ENCODE measurements around the gene BPI.

Gene BPI

DNA sequence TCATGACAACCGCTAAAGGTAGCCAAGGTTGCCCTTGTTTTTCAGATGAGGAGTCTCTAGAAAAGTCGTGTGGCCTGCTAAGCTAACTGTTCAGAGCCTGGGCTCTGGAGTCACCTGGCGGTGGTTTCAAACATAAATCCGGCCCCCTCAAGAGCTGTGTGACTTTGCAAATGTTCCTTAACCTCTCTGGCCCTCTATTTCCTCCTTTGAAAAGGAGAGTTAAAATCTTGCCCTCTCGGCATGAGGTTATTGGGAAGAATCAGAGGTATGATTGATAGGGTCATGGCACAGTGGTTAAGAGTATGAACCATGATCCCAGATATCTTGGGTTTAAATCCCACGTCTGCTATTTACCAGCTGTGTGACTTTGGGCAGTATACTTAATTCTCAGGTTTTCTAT lies 36.7 kb downstream of the BPI start:
- no peak for TF ChIP-seq EZH2phosphoT487 (conservative IDR thresholded peaks at IDR 0.05; ENCODE audit: low read length)
- TF ChIP-seq, protein P1, sequence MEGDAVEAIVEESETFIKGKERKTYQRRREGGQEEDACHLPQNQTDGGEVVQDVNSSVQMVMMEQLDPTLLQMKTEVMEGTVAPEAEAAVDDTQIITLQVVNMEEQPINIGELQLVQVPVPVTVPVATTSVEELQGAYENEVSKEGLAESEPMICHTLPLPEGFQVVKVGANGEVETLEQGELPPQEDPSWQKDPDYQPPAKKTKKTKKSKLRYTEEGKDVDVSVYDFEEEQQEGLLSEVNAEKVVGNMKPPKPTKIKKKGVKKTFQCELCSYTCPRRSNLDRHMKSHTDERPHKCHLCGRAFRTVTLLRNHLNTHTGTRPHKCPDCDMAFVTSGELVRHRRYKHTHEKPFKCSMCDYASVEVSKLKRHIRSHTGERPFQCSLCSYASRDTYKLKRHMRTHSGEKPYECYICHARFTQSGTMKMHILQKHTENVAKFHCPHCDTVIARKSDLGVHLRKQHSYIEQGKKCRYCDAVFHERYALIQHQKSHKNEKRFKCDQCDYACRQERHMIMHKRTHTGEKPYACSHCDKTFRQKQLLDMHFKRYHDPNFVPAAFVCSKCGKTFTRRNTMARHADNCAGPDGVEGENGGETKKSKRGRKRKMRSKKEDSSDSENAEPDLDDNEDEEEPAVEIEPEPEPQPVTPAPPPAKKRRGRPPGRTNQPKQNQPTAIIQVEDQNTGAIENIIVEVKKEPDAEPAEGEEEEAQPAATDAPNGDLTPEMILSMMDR (IDR thresholded peaks at IDR 0.05; ENCODE audit: insufficient read depth, low read length, poor library complexity, severe bottlenecking) = no peak
- H3K9ac ChIP-seq (ENCODE audit: low read length) = no peak overlapping the region
- peaks cover 10% of the 10 kb centered on the region; the same call in 1 of the 2 replicates for H3K9me3 ChIP-seq (ENCODE audit: insufficient read depth, low read length)
- no peak overlapping the region for H2AFZ ChIP-seq (ENCODE audit: low read depth, low read length, severe bottlenecking)
- no peaks in the 10 kb centered on the region for H3K36me3 ChIP-seq (ENCODE audit: low read length)
- H4K20me1 ChIP-seq (ENCODE audit: low read depth, low read length) = no peaks in the 10 kb centered on the region
- no peak overlapping the region for H3K4me2 ChIP-seq (ENCODE audit: low read depth, low read length, poor library complexity, severe bottlenecking)
- H3K27me3 ChIP-seq (ENCODE audit: low read length) = no peaks in the 10 kb centered on the region
- H3K4me3 ChIP-seq (ENCODE audit: insufficient read depth, low read length, poor library complexity, severe bottlenecking) = no peak overlapping the region
- H3F3A ChIP-seq (ENCODE audit: insufficient read depth) = no peaks in the 10 kb centered on the region
- H3K27ac ChIP-seq (ENCODE audit: low read depth, low read length) = no peak overlapping the region
- H3K79me2 ChIP-seq (ENCODE audit: insufficient read depth, low read length) = no peaks in the 10 kb centered on the region
- no peaks in the 10 kb centered on the region for H3K9me2 ChIP-seq (replicated peaks; ENCODE audit: insufficient read depth, low read length)

DNA sequence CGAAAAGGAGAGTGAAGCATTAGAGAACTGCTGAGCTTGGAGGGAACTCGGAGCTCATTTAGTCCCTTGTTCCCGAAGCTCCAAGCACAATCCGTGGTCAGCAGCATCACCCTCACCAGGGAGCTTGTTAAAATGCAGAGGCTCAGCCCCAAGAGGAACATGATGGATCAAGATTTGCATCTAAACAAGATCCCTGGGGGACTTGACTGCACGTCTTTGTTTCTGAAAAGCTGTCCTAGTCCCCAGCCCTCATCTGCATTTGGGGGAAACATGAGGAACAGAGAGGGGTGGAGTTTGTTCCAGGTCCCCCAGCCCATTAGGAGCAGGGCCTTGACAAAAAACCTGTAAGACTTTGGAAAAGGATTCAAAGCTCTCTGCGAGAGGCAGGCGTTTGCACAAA lies 38.3 kb downstream of the BPI start:
- TF ChIP-seq EZH2phosphoT487 (conservative IDR thresholded peaks at IDR 0.05; ENCODE audit: low read length) = no peak
- TF ChIP-seq, protein P1 (IDR thresholded peaks at IDR 0.05; ENCODE audit: insufficient read depth, low read length, poor library complexity, severe bottlenecking) = no peak
- no peak overlapping the region for H3K9ac ChIP-seq (ENCODE audit: low read length)
- H3K4me2 ChIP-seq (ENCODE audit: low read depth, low read length, poor library complexity, severe bottlenecking) = no peak overlapping the region
- H3K4me3 ChIP-seq (ENCODE audit: insufficient read depth, low read length, poor library complexity, severe bottlenecking) = no peak overlapping the region
- H3K27me3 ChIP-seq (ENCODE audit: low read length) = no peaks in the 10 kb centered on the region
- no peaks in the 10 kb centered on the region for H4K20me1 ChIP-seq (ENCODE audit: low read depth, low read length)
- peaks cover 10% of the 10 kb centered on the region; the same call in 1 of the 2 replicates for H3K9me3 ChIP-seq (ENCODE audit: insufficient read depth, low read length)
- H2AFZ ChIP-seq (ENCODE audit: low read depth, low read length, severe bottlenecking) = no peak overlapping the region
- H3F3A ChIP-seq (ENCODE audit: insufficient read depth) = no peaks in the 10 kb centered on the region
- H3K9me2 ChIP-seq (replicated peaks; ENCODE audit: insufficient read depth, low read length) = no peaks in the 10 kb centered on the region
- no peaks in the 10 kb centered on the region for H3K36me3 ChIP-seq (ENCODE audit: low read length)
- H3K79me2 ChIP-seq (ENCODE audit: insufficient read depth, low read length) = no peaks in the 10 kb centered on the region
- H3K27ac ChIP-seq (ENCODE audit: low read depth, low read length) = no peak overlapping the region

DNA sequence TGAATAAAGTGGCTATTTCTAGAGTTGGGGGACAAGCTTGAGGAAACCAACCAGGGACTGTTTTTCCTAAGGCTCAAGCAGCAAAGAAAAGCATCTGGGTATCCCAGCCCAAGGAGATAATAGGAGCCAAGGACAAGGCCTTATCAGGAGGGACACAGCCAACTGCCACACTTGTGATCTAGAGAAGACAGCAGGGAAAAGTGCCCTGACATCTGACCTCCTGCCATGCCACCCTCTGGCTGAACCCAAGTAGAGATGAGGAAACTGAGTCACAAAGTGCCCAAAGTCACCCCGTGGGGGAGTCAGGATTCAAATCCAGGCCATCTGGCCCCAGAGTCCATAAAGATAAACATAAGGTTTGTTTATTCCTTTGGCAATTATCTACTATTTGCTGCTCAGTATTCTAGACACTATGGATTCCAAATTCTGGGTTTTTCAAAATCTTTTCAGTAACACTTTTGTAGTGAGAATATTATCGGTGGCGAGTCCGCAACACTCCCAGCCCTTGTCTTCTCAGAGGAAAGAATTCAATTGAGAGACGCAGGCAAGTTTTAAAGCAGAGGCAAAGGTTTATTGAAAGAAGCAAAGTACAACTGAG lies 38.9 kb downstream of the BPI start:
- Histone ChIP-seq H3K4me2 (ENCODE audit: low read depth, low read length, poor library complexity, severe bottlenecking) (no peak overlapping the region), H3K4me3 (ENCODE audit: insufficient read depth, low read length, poor library complexity, severe bottlenecking) (no peak overlapping the region), H3K36me3 (ENCODE audit: low read length) (no peaks in the 10 kb centered on the region), H3F3A (ENCODE audit: insufficient read depth) (no peaks in the 10 kb centered on the region), H3K27me3 (ENCODE audit: low read length) (no peaks in the 10 kb centered on the region), H3K9ac (ENCODE audit: low read length) (no peak overlapping the region), H3K79me2 (ENCODE audit: insufficient read depth, low read length) (no peaks in the 10 kb centered on the region), H3K9me3 (ENCODE audit: insufficient read depth, low read length) (peaks cover 9% of the 10 kb centered on the region; the same call in 1 of the 2 replicates), H3K27ac (ENCODE audit: low read depth, low read length) (no peak overlapping the region), H2AFZ (ENCODE audit: low read depth, low read length, severe bottlenecking) (no peak overlapping the region), H4K20me1 (ENCODE audit: low read depth, low read length) (no peaks in the 10 kb centered on the region), H3K9me2 (replicated peaks; ENCODE audit: insufficient read depth, low read length) (no peaks in the 10 kb centered on the region)
- TF ChIP-seq, protein P1 (IDR thresholded peaks at IDR 0.05; ENCODE audit: insufficient read depth, low read length, poor library complexity, severe bottlenecking) = no peak
- no peak for TF ChIP-seq EZH2phosphoT487 (conservative IDR thresholded peaks at IDR 0.05; ENCODE audit: low read length)

Data from SU-DHL-6 (cell line).